ENCODE measurements around the gene PLXNA1.

DNA sequence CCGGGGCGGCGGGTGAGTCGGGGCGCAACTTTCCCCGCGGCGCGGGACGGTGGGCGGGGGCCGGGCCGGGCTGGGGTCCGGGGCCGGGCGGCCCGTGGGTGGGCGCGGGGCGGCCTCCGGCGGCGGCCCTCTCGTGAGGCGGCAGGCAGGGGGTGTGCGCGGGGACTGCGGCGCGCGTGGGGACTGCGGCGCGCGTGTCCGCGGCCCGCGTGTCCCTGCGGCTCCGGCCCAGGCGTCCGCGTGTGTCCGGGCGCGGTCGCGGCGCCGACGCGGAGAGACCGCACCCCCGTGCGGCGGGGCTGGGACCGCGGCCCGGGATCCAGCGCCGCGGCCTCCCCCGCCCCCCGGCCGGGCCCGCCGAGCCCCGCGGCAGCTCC lies 349 bp downstream of the PLXNA1 start:
- TF ChIP-seq CTCF (IDR thresholded peaks at IDR 0.05) (no peak), TAF1 (IDR thresholded peaks at IDR 0.05; ENCODE audit: borderline replicate concordance, low read depth, low read length) (no peak), SMC3 (IDR thresholded peaks at IDR 0.05; ENCODE audit: low read depth, low read length) (no peak), POLR2AphosphoS5 (IDR thresholded peaks at IDR 0.05; ENCODE audit: low read depth, low read length) (no peak), RAD21 (IDR thresholded peaks at IDR 0.05; ENCODE audit: low read length) (no peak), REST (IDR thresholded peaks at IDR 0.05; ENCODE audit: low read depth, low read length) (no peak)
- TF ChIP-seq, protein P1, sequence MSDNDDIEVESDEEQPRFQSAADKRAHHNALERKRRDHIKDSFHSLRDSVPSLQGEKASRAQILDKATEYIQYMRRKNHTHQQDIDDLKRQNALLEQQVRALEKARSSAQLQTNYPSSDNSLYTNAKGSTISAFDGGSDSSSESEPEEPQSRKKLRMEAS (IDR thresholded peaks at IDR 0.05; ENCODE audit: low read depth), result no peak
- TF ChIP-seq, protein P2, sequence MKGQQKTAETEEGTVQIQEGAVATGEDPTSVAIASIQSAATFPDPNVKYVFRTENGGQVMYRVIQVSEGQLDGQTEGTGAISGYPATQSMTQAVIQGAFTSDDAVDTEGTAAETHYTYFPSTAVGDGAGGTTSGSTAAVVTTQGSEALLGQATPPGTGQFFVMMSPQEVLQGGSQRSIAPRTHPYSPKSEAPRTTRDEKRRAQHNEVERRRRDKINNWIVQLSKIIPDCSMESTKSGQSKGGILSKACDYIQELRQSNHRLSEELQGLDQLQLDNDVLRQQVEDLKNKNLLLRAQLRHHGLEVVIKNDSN (IDR thresholded peaks at IDR 0.05; ENCODE audit: borderline replicate concordance, low read depth), result no peak

Measured in SK-N-SH (cell line).